Iris pigment epithelial cell (primary cell): Measurements from ENCODE around the gene PATJ.
"Not testable (repeated sequence)": the region's sequence is repeated elsewhere in the genome, so short reads cannot be mapped to it uniquely, and the experiment has no call there.

Experiments
- DNase-seq: peaks from one replicate; pipeline ENCODE4 v3.0.0-alpha.2; 2011; ENCODE audit warnings: low read depth

PATJ gene, protein sequence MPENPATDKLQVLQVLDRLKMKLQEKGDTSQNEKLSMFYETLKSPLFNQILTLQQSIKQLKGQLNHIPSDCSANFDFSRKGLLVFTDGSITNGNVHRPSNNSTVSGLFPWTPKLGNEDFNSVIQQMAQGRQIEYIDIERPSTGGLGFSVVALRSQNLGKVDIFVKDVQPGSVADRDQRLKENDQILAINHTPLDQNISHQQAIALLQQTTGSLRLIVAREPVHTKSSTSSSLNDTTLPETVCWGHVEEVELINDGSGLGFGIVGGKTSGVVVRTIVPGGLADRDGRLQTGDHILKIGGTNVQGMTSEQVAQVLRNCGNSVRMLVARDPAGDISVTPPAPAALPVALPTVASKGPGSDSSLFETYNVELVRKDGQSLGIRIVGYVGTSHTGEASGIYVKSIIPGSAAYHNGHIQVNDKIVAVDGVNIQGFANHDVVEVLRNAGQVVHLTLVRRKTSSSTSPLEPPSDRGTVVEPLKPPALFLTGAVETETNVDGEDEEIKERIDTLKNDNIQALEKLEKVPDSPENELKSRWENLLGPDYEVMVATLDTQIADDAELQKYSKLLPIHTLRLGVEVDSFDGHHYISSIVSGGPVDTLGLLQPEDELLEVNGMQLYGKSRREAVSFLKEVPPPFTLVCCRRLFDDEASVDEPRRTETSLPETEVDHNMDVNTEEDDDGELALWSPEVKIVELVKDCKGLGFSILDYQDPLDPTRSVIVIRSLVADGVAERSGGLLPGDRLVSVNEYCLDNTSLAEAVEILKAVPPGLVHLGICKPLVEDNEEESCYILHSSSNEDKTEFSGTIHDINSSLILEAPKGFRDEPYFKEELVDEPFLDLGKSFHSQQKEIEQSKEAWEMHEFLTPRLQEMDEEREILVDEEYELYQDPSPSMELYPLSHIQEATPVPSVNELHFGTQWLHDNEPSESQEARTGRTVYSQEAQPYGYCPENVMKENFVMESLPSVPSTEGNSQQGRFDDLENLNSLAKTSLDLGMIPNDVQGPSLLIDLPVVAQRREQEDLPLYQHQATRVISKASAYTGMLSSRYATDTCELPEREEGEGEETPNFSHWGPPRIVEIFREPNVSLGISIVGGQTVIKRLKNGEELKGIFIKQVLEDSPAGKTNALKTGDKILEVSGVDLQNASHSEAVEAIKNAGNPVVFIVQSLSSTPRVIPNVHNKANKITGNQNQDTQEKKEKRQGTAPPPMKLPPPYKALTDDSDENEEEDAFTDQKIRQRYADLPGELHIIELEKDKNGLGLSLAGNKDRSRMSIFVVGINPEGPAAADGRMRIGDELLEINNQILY (N-terminal part only)

DNA sequence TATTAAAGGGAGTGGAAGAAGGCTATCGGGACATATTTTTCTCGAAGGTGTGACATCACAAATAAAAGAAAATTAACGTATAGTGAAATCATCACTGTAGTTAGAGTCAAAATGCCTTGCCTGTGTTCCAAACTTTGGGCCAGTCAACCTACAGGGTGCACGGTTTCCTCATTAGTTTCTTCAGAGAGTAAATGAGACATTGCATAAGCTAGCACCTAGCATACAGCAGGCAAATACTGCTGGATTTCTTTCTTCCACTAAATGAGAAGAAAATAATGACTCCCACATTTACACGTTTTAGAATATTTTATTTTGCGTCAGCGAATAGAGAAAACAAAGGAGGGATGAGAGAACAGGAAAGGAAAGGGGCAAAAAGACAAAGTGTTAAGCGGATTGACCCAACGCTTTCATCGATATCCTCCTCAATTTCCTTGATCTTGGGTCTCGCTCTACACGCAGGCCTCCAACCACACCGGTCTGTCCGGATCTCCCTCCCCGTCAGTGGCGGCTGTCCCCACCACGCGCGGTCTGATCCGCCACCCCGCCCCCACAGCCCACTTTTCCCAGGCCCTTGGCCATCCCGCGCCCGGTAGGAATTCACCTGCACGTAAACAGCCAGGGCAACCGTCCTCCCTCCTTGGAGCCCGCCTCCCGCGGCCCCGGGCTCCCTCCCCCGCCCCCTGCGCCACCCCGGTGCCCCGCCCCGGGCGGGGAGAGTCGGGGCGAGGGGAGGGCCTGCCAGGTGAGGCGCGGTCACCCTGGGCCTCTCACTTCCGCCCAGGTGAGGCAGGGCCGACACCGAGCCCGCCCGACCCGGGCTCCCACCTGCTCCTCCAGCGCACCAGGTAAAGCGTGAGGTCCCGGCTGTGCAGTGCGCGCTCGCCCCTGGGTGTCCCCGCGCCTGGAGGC is at the start of gene PATJ:
PATJ (plus strand) TSS at position 770 of the 909 bp plus-strand sequence. CDS start 20,413 bp downstream, outside the sequence.
- no peak for DNase-seq

DNA sequence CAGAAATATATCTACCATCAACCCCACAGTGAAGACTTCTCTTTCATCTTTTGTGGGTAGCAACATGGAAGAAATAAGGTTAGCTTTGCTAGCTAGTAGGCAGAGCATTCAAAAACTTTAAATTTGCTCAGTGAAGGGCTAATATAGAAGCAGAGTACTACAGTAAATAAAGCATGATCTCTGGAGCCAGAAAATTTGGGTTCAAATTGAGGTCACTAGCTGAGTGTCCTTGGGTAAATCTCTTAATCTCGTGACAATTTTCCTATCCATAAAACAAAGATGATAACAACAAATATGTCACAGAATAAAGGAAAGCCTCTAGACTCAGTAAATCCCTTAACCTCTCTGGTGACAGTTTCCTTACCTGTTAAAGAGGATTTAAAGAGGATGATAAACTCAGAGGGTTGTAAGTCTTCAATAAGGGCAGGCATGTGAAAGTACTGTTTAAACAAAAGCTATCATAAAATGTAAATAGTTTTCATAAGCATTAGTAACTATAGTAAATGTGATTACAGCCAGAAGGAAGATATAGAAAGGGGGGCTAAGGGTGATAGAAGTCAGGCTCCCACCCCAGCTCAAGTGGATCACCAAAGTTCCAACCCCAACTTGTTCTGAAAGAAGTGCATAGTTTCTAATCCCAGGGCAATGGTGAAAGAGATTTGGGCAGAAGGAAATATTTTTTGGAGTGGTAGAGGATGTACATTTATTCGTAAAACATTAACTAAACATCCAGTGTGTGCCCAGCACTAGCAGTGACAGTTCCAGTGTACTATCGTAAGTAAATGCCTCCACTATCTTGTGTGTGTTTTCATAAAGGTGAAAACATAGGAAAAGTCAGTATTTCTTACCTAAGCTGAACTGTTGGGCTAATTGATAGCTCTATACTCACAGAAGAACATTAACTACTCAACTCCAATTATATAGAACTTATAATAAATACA is 42.1 kb upstream of the PATJ start:
- peak; percentile 38 for DNase-seq

DNA sequence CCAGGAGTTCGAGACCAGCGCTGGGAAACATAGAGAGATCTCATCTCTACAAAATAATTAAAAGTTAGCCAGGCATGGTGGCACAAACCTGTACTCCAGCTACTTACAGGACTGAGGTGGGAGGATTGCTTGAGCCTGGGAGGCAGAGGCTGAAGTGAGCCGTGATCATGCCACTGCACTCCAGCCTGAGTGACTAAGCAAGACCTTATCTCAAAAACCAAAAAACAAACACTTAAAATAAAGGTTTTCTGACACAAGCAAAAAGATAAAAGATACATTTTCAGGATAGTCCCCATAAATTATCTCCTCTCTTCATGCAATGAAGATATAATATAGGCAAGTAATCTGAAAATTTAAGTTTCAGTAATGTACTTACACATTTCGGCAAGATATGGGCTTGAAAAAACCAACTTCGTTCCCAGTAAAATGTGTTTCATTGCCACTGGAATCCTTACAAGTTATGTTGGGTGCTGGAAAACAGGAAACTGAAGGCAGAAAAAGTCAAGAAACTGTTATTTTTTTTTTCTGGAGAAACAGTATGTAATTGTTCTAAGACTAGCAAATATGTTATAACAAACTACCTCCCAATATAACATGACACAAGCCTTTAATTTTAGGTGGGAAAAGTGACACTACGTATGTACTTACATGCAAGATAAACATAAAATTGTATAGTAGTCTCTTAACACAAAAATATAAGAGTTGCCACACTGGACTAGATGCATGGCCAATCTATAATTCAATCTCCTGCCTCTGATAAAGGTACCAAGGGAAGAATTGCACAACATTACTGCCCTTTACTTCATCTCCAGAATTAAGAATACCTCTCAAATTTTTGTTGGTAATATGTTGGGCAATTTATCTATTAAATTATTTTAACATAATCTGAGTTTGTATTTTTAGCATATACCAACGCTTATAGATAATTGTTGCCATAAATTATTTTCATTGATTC is 33.0 kb upstream of the PATJ start:
- DNase-seq: peak; percentile 66

DNA sequence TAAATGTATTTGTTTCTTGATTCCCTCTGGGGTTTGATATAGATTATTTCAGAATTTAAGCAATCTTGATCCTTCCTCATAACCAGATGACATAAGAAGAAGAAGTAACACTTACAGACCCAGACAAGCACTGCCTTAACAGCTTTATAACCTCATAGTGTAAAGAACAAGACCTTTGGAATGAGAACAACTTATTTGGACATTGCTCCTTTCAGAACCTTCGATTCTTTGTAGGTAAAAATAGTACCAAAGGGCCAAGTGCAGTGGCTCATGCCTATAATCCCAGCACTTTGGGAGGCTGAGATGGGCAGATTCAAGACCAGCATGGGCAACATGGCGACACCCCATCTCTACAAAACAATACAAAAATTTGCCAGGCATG is 32.4 kb upstream of the PATJ start:
- no peak for DNase-seq

DNA sequence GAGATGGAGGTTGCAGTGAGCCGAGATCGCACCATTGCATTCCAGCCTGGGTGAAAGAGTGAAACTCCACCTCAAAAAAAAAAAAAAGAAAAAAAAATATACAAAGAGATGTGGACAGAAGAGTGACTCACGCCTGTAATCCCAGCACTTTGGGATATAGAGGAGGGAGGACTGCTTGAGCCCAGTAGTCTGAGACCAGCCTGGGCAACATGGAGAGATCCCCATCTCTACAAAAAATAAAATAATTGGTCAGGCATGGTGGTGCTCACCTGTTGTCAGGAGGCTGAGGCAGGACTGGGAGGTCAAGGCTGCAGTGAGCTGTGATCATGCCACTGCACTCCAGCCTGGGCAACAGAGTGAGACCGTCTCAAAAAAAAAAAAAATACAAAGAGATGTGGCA is 31.0 kb upstream of the PATJ start:
- peak; percentile 81 for DNase-seq

DNA sequence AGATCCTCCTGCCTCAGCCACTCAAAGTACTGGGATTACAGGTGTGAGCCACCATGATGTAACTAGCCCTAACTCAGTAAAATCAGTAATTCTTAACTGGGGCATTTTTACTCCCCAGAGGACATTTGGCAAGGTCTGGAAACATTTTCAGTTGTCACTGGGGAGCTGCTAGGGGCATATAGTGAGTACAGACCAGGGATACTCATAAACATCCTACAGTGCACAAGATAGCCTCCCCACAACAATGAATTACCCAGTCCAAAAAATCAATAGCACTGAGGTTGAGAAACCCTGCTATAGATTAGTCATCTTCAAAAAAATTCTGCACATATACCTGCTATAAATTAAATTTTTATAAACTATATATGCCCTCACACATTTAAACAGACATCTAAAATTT is 30.3 kb upstream of the PATJ start:
- DNase-seq: no peak

DNA sequence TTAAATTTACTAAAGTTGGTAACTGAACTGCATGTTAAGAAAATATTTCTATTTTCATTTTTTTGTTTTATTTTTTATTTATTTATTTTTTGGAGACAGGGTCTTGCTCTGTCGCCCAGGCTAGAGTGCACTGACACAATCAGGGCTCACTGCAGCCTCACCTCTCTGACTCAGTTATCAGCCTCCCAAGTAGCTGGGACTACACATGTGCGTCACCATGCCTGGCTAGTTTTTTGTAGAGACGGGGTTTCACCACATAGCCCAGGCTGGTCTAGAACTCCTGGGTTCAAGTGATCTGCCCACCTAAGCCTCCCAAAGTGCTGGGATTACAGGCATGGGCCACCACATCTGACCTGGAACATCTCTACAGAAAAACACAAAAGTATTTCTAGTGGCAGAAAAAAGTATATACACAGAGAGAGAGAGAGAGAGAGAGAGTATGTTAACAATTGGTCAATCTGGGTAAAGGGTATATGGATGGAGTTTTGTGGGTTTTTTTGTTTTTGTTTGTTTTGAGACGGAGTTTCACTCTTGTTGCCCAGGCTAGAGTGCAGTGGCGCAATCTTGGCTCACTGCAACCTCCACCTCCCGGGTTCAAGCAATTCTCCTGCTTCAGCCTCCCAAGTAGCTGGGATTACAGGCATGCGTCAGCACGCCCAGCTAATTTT is 23.1 kb upstream of the PATJ start:
- DNase-seq: not testable (repeated sequence)

DNA sequence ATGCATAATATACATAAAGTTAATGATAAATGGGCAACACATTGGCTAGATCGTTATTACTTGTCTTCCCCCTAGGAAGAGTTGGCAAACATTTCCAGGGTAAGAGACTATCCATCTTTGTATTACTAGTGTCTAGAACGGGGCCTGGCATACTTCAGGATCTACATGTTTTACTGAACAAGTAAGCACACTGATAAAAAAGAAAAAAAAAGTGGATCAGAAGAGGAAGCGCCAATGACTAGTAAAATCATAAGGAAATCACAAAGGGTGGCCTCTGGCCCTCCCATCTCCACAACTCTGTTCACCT is 17.8 kb upstream of the PATJ start:
- DNase-seq: no peak

DNA sequence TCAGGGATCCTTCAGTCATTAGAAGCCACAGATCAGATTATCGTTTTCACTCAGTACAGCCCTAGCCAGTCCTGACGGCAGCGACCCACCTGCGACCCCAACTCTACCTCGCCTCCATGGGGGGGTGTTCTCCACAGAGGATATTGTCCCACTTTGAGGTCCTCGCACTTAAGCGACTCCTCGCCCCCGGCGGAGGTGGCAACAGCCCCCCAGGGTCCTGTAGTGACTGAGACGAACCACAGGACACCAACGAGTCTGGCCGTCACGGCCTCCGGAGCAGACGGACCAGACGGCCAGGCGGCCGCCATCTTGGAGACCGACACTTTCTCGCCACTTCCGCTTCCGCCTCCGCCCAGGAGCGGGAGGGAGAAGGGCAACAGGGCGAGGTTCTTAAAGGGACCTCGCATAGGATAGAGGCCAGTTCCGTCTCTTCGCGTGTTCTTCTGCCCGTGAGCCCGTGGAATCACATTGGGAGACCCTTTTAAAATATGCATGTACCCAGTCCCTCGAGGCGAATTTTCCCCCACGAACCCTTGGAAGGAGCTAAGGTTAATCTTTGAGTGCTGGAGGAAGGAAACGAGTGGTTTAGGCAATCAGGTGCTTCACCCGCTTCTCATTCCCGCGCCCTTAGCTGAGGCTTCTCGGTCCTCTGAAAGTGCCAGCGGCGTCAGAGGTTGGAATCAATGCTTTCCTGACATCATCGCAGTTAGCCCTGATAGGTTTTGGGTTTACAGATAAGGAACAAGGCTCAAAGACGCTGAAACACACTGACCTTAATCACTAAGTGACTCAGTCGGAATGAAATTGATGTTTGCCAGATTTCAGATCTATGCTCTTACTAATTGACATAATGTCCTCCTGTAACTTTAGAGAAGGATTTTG is 17.2 kb upstream of the PATJ start, which contains the start of gene TM2D1:
TM2D1 (minus strand) TSS at position 329 of the 882 bp plus-strand sequence; CDS start at position 308, 21 bp downstream.
- peak; percentile 89 for DNase-seq

DNA sequence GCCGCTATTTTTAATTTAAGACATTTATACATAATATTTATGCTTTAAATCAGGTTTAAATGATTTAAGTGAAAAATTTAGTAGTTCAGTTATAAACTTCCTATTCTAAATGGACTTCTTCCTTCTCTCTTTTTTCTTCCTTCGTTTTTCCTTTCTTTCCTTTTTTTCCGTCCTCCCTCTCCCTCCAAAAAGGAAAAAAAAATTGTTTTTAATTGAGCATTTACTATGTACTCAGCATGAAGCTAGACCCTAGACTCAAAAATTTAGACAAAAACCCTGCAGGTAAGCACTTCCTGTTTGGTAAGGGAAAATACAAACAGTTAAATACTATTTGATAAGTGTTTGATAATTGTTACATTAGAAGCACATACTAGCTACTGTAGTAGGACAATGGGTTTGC is 14.7 kb upstream of the PATJ start:
- DNase-seq: no peak

DNA sequence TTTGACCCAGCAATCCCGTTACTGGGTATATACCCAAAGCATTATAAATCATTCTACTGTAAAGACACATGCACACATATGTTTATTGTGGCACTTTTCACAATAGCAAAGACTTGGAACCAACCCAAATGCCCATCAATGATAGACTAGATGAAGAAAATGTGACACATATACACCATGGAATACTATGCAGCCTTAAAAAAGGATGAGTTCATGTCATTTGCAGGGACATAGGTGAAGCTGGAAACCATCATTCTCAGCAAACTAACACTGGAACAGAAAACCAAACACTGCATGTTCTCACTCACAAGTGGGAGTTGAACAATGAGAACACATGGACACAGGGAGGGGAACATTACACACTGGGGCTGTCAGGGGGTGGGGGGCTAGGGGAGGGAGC is 11.6 kb upstream of the PATJ start:
- DNase-seq: not testable (repeated sequence)

DNA sequence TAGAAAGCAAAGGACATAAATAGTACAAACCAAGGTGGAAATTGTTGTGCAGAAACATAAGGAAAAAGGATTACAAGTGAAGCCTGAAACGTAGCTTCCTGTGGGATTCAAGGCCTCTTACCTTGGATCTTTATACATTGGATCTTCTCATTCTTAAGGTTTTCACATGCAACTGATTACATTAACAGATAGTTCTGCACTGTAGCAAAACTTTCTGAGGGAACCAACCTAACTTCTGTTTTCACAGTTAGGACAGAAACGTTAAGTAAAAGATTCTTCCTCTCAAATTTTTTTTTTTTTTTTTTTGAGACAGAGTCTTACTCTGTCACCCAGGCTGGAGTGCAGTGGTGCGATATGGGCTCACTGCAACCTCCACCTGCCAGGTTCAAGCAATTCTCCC is 9.6 kb upstream of the PATJ start:
- DNase-seq: no peak

DNA sequence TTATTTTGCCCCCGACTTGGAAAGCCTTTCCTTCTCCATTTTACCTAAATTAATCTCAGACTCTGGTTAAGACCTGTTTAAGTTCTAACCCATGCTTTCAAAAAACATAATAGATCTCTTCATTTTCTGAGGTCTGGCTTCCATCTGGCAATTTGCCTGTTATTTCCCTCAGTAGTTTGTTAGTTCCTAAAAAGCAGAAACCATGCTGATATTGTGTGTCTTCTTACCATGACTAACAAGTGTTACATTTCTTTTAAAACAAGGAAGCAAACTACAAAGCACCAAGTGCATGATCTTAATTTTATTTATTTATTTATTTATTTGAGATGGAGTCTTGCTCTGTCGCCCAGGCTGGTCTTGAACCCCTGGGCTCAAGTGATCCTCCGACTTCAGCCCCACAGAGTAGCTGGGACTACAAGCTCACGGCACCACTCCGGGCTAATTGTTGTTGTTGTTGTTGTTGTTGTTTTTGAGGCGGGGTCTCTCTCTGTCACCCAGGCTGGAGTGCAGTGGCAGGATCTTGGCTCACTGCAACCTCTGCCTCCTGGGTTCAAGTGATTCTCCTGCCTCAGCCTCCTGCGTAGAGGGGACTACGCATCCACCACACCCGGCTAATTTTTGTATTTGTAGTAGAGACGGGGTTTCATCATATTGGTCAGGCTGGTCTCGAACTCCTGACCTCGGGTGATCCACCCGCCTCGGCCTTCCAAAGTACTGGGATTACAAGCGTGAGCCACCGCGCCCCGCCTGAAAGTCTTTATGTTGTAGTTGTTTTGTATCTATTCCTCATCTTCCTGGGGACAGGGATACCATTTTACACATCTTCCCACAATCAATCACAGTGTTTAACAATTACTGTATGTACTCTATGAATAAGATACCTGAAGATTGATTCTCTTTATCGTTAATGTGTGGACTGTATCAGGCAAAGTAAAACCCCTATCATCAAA is 1.3 kb upstream of the PATJ start:
- no peak for DNase-seq

DNA sequence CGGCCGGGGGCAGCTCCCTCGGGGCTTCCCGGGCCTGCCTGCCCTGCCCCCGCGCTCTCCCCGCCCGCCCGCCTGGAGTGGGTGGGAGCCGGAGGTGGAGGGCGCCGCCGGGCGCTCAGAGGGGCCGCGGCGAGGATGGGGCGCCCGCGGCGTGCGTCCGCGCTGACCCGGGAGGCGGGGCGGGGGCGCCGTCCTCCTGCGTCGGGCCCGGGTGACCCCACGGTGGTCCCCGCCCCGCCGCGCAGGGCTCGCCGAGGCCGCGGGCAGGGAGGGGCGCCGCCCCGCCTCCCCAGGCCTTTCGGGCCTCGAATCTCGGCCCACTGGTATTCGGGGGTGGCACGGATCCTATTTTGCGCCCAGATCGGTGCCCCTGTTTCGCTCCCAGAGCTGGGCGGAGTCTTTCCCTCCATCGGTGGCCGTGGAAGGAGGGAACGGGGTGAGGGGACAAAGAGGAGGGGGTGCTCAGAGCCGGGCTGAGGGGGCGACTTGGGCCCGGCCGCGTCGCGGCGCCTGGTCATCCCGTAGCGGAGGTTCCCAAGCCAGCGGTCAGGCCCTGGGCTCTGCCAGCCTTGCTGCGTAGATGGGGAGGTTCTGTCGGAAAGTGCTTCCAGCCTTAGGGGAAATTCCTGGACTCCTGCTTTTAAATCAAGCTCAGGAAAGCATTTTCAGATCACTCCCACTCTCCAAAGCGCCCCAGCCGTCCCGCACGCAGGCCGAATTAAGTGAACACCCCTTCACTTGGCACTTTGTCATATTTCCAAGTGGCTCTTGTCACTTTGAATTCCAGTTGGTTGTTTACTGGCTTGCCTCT is 545 bp downstream of the PATJ start:
- no peak for DNase-seq

DNA sequence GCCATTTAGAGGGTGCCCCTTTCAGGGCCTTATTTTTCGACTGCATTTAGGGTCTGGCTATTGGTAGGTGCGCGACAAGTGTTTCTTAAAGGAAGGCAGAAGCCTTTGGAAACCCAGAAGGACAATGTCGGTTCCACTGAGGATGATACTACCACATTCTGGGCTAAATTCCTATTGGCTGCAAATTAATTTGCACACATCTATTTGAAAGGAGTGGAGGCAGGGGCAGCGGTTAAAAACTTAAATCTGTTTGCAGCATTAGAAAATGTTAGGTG is 1.1 kb downstream of the PATJ start:
- no peak for DNase-seq
